ENCODE data around the gene DAZAP1. TPM values are rescaled to one million over a fixed set of nuclear protein-coding genes. Genes with fewer than 3 reads are reported as not detected.

Gene DAZAP1
- total RNA-seq, 1 experiment from 2014 or later, result 144 TPM

DNA sequence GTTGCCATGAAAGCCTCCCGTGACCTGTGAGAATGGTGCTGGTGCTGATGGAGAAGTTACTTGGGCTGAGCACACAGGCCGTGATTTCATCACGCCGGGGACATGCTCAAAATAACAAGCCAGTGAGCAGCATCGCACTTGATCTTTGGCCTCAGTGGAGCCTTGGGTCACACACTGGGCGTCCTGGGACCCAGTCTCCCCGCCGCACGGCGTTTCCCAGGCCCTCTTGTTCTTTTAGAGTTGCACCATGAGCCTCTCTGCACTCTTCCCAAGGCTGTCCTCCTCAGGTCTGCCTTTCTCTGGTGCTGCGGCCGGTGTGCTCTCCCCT lies 33.2 kb upstream of the DAZAP1 start:
- no peaks in the 10 kb centered on the region for H3K79me2 ChIP-seq (ENCODE audit: low read depth)
- no peak for DNase-seq
- H3K27me3 ChIP-seq (ENCODE audit: insufficient read depth, low read depth), result no peaks in the 10 kb centered on the region
- POLR2A ChIA-PET (ENCODE audit: unreplicated experiment), result no interaction called here
- no peaks in the 10 kb centered on the region for H3K4me1 ChIP-seq (replicated peaks; ENCODE audit: insufficient read depth)
- no peak overlapping the region for H3K4me3 ChIP-seq
- no TSS peak for BruUV-seq (replicated peaks)
- no peak overlapping the region for H2AFZ ChIP-seq
- H3K9me2 ChIP-seq (ENCODE audit: insufficient read depth), result no peaks in the 10 kb centered on the region
- H3K36me3 ChIP-seq (ENCODE audit: low read depth), result no peaks in the 10 kb centered on the region
- H3K9me3 ChIP-seq (ENCODE audit: insufficient read depth, low read depth), result no peaks in the 10 kb centered on the region
- no peaks in the 10 kb centered on the region for H3F3A ChIP-seq (ENCODE audit: insufficient read depth, low read depth)
- no peaks in the 10 kb centered on the region for H4K20me1 ChIP-seq (ENCODE audit: insufficient read depth)
- TF ChIP-seq CTCF (conservative IDR thresholded peaks at IDR 0.05), result no peak
- no peak for TF ChIP-seq EZH2 (IDR thresholded peaks at IDR 0.05; ENCODE audit: low read depth)
- CTCF ChIA-PET, result no interaction called here
- intact Hi-C loops (cut with micrococcal nuclease; ENCODE audit: unreplicated experiment), result no loop called here
- H3K4me2 ChIP-seq, result no peak overlapping the region
- no peak overlapping the region for H3K27ac ChIP-seq

- Histone ChIP-seq H3K27ac (no peak overlapping the region), H3K27me3 (ENCODE audit: insufficient read depth, low read depth) (no peaks in the 10 kb centered on the region), H2AFZ (no peak overlapping the region), H4K20me1 (ENCODE audit: insufficient read depth) (no peaks in the 10 kb centered on the region), H3K9me2 (ENCODE audit: insufficient read depth) (no peaks in the 10 kb centered on the region), H3F3A (ENCODE audit: insufficient read depth, low read depth) (no peaks in the 10 kb centered on the region), H3K9me3 (ENCODE audit: insufficient read depth, low read depth) (no peaks in the 10 kb centered on the region), H3K36me3 (ENCODE audit: low read depth) (no peaks in the 10 kb centered on the region), H3K4me2 (no peak overlapping the region), H3K4me1 (replicated peaks; ENCODE audit: insufficient read depth) (no peaks in the 10 kb centered on the region), H3K79me2 (ENCODE audit: low read depth) (no peaks in the 10 kb centered on the region), H3K4me3 (no peak overlapping the region)
- ChIA-PET CTCF (no interaction called here), POLR2A (ENCODE audit: unreplicated experiment) (no interaction called here)
- intact Hi-C loops (cut with micrococcal nuclease; ENCODE audit: unreplicated experiment), result no loop called here
- no peak for TF ChIP-seq EZH2 (IDR thresholded peaks at IDR 0.05; ENCODE audit: low read depth)
- TF ChIP-seq CTCF (conservative IDR thresholded peaks at IDR 0.05), result no peak
- BruUV-seq (replicated peaks), result no TSS peak
- DNase-seq, result no peak
These were observed 31.0 kb upstream of the DAZAP1 start for GRCh38 chr19:1376415-1376805.

DNA sequence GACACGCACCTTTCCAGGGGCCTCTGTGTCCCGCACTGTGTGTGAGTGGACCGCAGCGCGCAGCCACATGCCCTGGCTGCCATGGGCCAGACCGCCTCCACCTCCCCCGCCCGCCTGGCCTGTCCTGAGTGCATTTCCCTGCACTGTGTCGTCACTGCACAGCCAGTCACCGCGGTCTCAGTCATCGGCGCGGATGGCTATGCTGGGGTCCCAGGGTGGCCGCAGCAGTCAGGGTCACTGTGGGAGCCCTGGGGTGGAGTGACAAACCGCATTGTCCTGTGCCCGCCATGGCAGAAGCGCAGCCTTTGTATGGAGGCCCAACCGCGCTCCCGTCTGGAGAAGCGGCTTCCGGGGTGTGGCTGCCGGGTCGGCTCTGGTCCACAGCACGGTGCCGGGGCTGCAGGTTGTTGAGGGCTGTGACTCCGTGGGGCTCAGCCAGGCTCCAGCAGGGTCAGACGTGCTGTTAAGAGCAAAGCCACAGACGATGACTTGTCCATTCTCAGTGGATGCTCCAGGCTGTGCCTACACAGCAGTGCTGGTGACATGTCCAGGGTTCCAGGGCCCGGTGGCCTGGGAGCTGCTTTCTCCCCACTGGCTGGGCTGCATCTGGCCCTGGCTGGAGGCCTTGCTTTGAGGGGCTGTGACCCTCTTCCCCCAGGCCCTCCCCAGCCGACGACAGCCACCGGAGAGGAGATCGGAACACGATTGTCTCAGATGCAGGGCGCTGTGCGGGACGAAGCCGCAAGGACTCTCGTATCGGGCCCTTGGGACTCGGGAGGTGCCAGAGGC lies 30.0 kb upstream of the DAZAP1 start:
- CTCF ChIA-PET, result no interaction called here
- H3K9me3 ChIP-seq (ENCODE audit: insufficient read depth, low read depth), result no peaks in the 10 kb centered on the region
- TF ChIP-seq CTCF (conservative IDR thresholded peaks at IDR 0.05), result no peak
- no peak for TF ChIP-seq EZH2 (IDR thresholded peaks at IDR 0.05; ENCODE audit: low read depth)
- H3K4me2 ChIP-seq, result no peak overlapping the region
- H3K4me3 ChIP-seq, result no peak overlapping the region
- no peaks in the 10 kb centered on the region for H3K4me1 ChIP-seq (replicated peaks; ENCODE audit: insufficient read depth)
- H3K27me3 ChIP-seq (ENCODE audit: insufficient read depth, low read depth), result no peaks in the 10 kb centered on the region
- intact Hi-C loops (cut with micrococcal nuclease; ENCODE audit: unreplicated experiment), result no loop called here
- no peaks in the 10 kb centered on the region for H3K79me2 ChIP-seq (ENCODE audit: low read depth)
- no peak overlapping the region for H3K27ac ChIP-seq
- DNase-seq, result no peak
- no peaks in the 10 kb centered on the region for H3F3A ChIP-seq (ENCODE audit: insufficient read depth, low read depth)
- no peak overlapping the region for H2AFZ ChIP-seq
- no peaks in the 10 kb centered on the region for H4K20me1 ChIP-seq (ENCODE audit: insufficient read depth)
- POLR2A ChIA-PET (ENCODE audit: unreplicated experiment), result no interaction called here
- no peaks in the 10 kb centered on the region for H3K9me2 ChIP-seq (ENCODE audit: insufficient read depth)
- no TSS peak for BruUV-seq (replicated peaks)
- no peaks in the 10 kb centered on the region for H3K36me3 ChIP-seq (ENCODE audit: low read depth)

Data from PC-9 (cell line).